ENCODE results near the gene BAG5.

Gene BAG5

GRCh38 chr14:103563844-103564505, 1.5 kb upstream of the BAG5 start:
- DNase-seq (ENCODE audit: low read depth in 2 of 2, low spot score in 1 of 2): no peak

GRCh38 chr14:103563226-103563620, 766 bp upstream of the BAG5 start:
- no peak for DNase-seq (ENCODE audit: low read depth in 2 of 2, low spot score in 1 of 2)

- no peak for DNase-seq (ENCODE audit: low read depth in 2 of 2, low spot score in 1 of 2)
Measured at GRCh38 chr14:103562179-103562428, 353 bp downstream of the BAG5 start.

- DNase-seq (ENCODE audit: low read depth in 2 of 2, low spot score in 1 of 2): no peak
Measured at GRCh38 chr14:103561381-103562178, 877 bp downstream of the BAG5 start.

- DNase-seq (ENCODE audit: low read depth in 2 of 2, low spot score in 1 of 2): no peak
Measured at GRCh38 chr14:103560691-103561090, 1.8 kb downstream of the BAG5 start.

GRCh38 chr14:103559766-103560165, 2.7 kb downstream of the BAG5 start:
- no peak for DNase-seq (ENCODE audit: low read depth in 2 of 2, low spot score in 1 of 2)

GRCh38 chr14:103558071-103558882, 4.2 kb downstream of the BAG5 start:
- no peak for DNase-seq (ENCODE audit: low read depth in 2 of 2, low spot score in 1 of 2)

GRCh38 chr14:103556946-103557758, 5.3 kb downstream of the BAG5 start:
- no peak for DNase-seq (ENCODE audit: low read depth in 2 of 2, low spot score in 1 of 2)

GRCh38 chr14:103555559-103556337, 6.7 kb downstream of the BAG5 start:
- no peak for DNase-seq (ENCODE audit: low read depth in 2 of 2, low spot score in 1 of 2)

GRCh38 chr14:103552846-103553210, 9.6 kb downstream of the BAG5 start:
- no peak for DNase-seq (ENCODE audit: low read depth in 2 of 2, low spot score in 1 of 2)

GRCh38 chr14:103552011-103552845, 10.2 kb downstream of the BAG5 start:
- DNase-seq (ENCODE audit: low read depth in 2 of 2, low spot score in 1 of 2): no peak

- no peak for DNase-seq (ENCODE audit: low read depth in 2 of 2, low spot score in 1 of 2)
Measured at GRCh38 chr14:103551338-103551762, 11.1 kb downstream of the BAG5 start.

- DNase-seq (ENCODE audit: low read depth in 2 of 2, low spot score in 1 of 2): no peak
Measured at GRCh38 chr14:103550451-103551337, 11.8 kb downstream of the BAG5 start.

GRCh38 chr14:103549361-103550311, 12.8 kb downstream of the BAG5 start:
- DNase-seq (ENCODE audit: low read depth in 2 of 2, low spot score in 1 of 2): no peak

- DNase-seq (ENCODE audit: low read depth in 2 of 2, low spot score in 1 of 2): no peak
Measured at GRCh38 chr14:103548463-103549351, 13.8 kb downstream of the BAG5 start.

- DNase-seq (ENCODE audit: low read depth in 2 of 2, low spot score in 1 of 2): no peak
Measured at GRCh38 chr14:103547941-103548462, 14.5 kb downstream of the BAG5 start.
